Esophagus squamous epithelium (tissue), 4 donors: ENCODE results near the gene BMP7.

Experiments
- POLR2A ChIP-seq, 4 donors: fragments of 450-650 bp; IDR thresholded peaks; one replicate each; pipeline ENCODE4 v1.6.1; 2017; ENCODE audit warnings: antibody characterized with exemption in 4 of 4, mild to moderate bottlenecking in 4 of 4, moderate library complexity in 3 of 4
- TF ChIP-seq, protein P1 (sequence below), 6 experiments: fragments of 450-650 bp in 4 of 6; fragments of 200-600 bp in 2 of 6; sonication (generic) in 2 of 6; IDR thresholded peaks; one replicate each; pipeline ENCODE4 v1.5.1; 2016 to 2019; ENCODE audit warnings: antibody characterized with exemption in 6 of 6, mild to moderate bottlenecking in 4 of 6, moderate library complexity in 4 of 6

- TF ChIP-seq, protein P1, sequence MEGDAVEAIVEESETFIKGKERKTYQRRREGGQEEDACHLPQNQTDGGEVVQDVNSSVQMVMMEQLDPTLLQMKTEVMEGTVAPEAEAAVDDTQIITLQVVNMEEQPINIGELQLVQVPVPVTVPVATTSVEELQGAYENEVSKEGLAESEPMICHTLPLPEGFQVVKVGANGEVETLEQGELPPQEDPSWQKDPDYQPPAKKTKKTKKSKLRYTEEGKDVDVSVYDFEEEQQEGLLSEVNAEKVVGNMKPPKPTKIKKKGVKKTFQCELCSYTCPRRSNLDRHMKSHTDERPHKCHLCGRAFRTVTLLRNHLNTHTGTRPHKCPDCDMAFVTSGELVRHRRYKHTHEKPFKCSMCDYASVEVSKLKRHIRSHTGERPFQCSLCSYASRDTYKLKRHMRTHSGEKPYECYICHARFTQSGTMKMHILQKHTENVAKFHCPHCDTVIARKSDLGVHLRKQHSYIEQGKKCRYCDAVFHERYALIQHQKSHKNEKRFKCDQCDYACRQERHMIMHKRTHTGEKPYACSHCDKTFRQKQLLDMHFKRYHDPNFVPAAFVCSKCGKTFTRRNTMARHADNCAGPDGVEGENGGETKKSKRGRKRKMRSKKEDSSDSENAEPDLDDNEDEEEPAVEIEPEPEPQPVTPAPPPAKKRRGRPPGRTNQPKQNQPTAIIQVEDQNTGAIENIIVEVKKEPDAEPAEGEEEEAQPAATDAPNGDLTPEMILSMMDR (IDR thresholded peaks at IDR 0.05): no peak
- no peak for TF ChIP-seq POLR2A (IDR thresholded peaks at IDR 0.05)
Observed at GRCh38 chr20:57175397-57176010, 90.9 kb downstream of the BMP7 start.
